B cell (primary cell): ENCODE data around the gene PDLIM1. TPM values are rescaled to one million over a fixed set of nuclear protein-coding genes. Genes with fewer than 3 reads are reported as not detected.

ENCODE experiments used
- ATAC-seq: fragments of 200-7000 bp; cut with Tn5 transposase; one replicate; pipeline ENCODE4 v1.10.0; 2021; ENCODE audit warnings: low read depth, mild to moderate bottlenecking, moderate number of reproducible peaks, moderate library complexity
- CTCF ChIA-PET: fragments of 350-600 bp; sonication (Branson Sonifier 250); formaldehyde crosslinking; loops from one replicate; lab custom pipeline; 2021; ENCODE audit warnings: antibody characterized with exemption, inconsistent platforms; lab: Charles Lee
- POLR2A ChIA-PET: fragments of 350-600 bp; sonication (Branson Sonifier 250); formaldehyde crosslinking; loops from one replicate; lab custom pipeline; 2021; ENCODE audit warnings: antibody characterized with exemption; lab: Charles Lee
- DNase-seq: peaks from one replicate; pipeline ENCODE4 v3.0.0; 2013
- H2AFZ ChIP-seq: 2 replicates; pipeline ENCODE4 v1.6.1; 2012; ENCODE audit warnings: mild to moderate bottlenecking, low read depth, low read length; ENCODE audit not compliant: insufficient read depth, poor library complexity, severe bottlenecking
- H3K27ac ChIP-seq, 2 donors: 1 replicate in 1 of 2; 2 replicates in 1 of 2; pipeline ENCODE4 v1.5.1; 2012 to 2013; ENCODE audit warnings: low read length in 2 of 2, mild to moderate bottlenecking in 2 of 2, moderate library complexity in 1 of 2
- H3K27me3 ChIP-seq, 4 experiments: fragments of 200-600 bp in 1 of 4; sonication (generic) in 1 of 4; replicated peaks in 1 of 4; 1 replicate in 2 of 4; 2 replicates in 2 of 4; pipeline versions ENCODE4 v1.6.1 to v1.7.0; 2013 to 2016; ENCODE audit warnings: low read length in 3 of 4, mild to moderate bottlenecking in 2 of 4, mixed read lengths in 1 of 4, moderate library complexity in 1 of 4; ENCODE audit not compliant: insufficient read depth in 4 of 4, control insufficient read depth in 3 of 4; ENCODE audit errors: control extremely low read depth in 1 of 4
- H3K36me3 ChIP-seq, 2 experiments: replicated peaks in 1 of 2; 1 replicate in 1 of 2; 2 replicates in 1 of 2; pipeline versions ENCODE4 v1.6.1 to v1.7.1; 2013; ENCODE audit warnings: low read length in 1 of 2; ENCODE audit not compliant: insufficient read depth in 2 of 2, control insufficient read depth in 1 of 2; ENCODE audit errors: control extremely low read depth in 1 of 2, extremely low read depth in 1 of 2
- H3K4me1 ChIP-seq, 2 donors: fragments of 200-600 bp in 1 of 2; sonication (generic) in 1 of 2; 1 replicate in 1 of 2; 2 replicates in 1 of 2; pipeline versions ENCODE4 v1.5.1 to v1.6.1; 2013 to 2017; ENCODE audit warnings: low read length in 2 of 2; ENCODE audit not compliant: control insufficient read depth in 2 of 2, insufficient read depth in 2 of 2
- H3K4me2 ChIP-seq: replicated peaks from 2 replicates; pipeline ENCODE3; 2012; ENCODE audit warnings: mild to moderate bottlenecking, low read depth, low read length; ENCODE audit not compliant: poor library complexity, severe bottlenecking
- H3K4me3 ChIP-seq, 5 experiments: fragments of 200-600 bp in 1 of 5; sonication (generic) in 1 of 5; 1 replicate in 3 of 5; 2 replicates in 2 of 5; pipeline versions ENCODE4 v1.5.1 to v1.7.0; 2011 to 2016; ENCODE audit warnings: low read length in 4 of 5, mild to moderate bottlenecking in 4 of 5, low read depth in 2 of 5, control low read depth in 1 of 5, moderate library complexity in 1 of 5; ENCODE audit not compliant: insufficient read depth in 1 of 5; ENCODE audit errors: control extremely low read depth in 1 of 5, extremely low read depth in 1 of 5
- H3K79me2 ChIP-seq: fragments of 200-600 bp; sonication (generic); one replicate; pipeline ENCODE4 v1.6.0; 2016; ENCODE audit warnings: low read length; ENCODE audit not compliant: control insufficient read depth, insufficient read depth
- H3K9ac ChIP-seq: fragments of 200-600 bp; sonication (generic); 2 replicates; pipeline ENCODE4 v1.6.1; 2017; ENCODE audit warnings: mild to moderate bottlenecking, low read length, moderate library complexity
- H3K9me3 ChIP-seq, 3 donors: one replicate each; pipeline versions ENCODE4 v1.6.1 to v1.7.1; 2013; ENCODE audit warnings: low read length in 2 of 3; ENCODE audit not compliant: control insufficient read depth in 2 of 3, insufficient read depth in 1 of 3; ENCODE audit errors: control extremely low read depth in 1 of 3
- H4K20me1 ChIP-seq: 2 replicates; pipeline ENCODE4 v1.6.0; 2012; ENCODE audit warnings: mild to moderate bottlenecking, low read length; ENCODE audit not compliant: insufficient read depth, control insufficient read depth, poor library complexity, severe bottlenecking
- H3K27ac Mint-ChIP-seq: one replicate; pipeline ENCODE4 v1.8.0; 2021; ENCODE audit warnings: mixed read lengths
- H3K27me3 Mint-ChIP-seq: one replicate; pipeline ENCODE4 v1.8.0; 2021; ENCODE audit warnings: mixed read lengths
- H3K4me1 Mint-ChIP-seq: one replicate; pipeline ENCODE4 v1.8.0; 2021; ENCODE audit warnings: mixed read lengths
- H3K4me3 Mint-ChIP-seq: one replicate; pipeline ENCODE4 v1.8.0; 2021; ENCODE audit warnings: mixed read lengths
- H3K9me3 Mint-ChIP-seq: one replicate; pipeline ENCODE4 v1.8.0; 2022; ENCODE audit warnings: mixed read lengths; ENCODE audit not compliant: insufficient read depth
- CTCF ChIP-seq: fragments of 200-600 bp; IDR thresholded peaks from one replicate; pipeline ENCODE4 v1.8.0; 2022; ENCODE audit warnings: antibody characterized with exemption, mild to moderate bottlenecking
- EZH2 ChIP-seq: IDR thresholded peaks from 2 replicates; pipeline ENCODE4 v1.6.1; 2012; ENCODE audit warnings: borderline replicate concordance, low read depth, mild to moderate bottlenecking, moderate library complexity, low read length; ENCODE audit not compliant: insufficient read depth, poor library complexity, severe bottlenecking
- WGBS: methylation state at CpG from one replicate; pipeline ENCODE4 v1.1.5; 2013; ENCODE audit warnings: missing lambda C conversion rate; ENCODE audit not compliant: insufficient coverage; 5-methylcytosine and 5-hydroxymethylcytosine counted together
- intact Hi-C: fragments of 100-400 bp; cut with micrococcal nuclease; formaldehyde crosslinking; loops from one replicate; pipeline ENCODE4 v1.10.0; 2022
- polyA plus RNA-seq: library from polyadenylated mRNA; depleted of rRNA; stranded (reverse); fragments of >200 nt; gene quantifications from 2 replicates; pipeline ENCODE4 v1.2.3, GENCODE V29; 2012
- total RNA-seq, 2 donors: library from RNA; stranded (reverse); fragments of 120-200 nt in 1 of 2; gene quantifications; 1 replicate in 1 of 2; 2 replicates in 1 of 2; pipeline versions ENCODE4 v1.2.3 to v1.2.4, GENCODE V29; 2013 to 2022

PDLIM1 gene
- total and polyA plus RNA-seq, 2 donors (not counting 1 experiment from before 2014, with no cell fraction given): 123 to 135 TPM

GRCh38 chr10:95237376-95238170 is 53.2 kb downstream of the PDLIM1 start:
- no peaks in the 10 kb centered on the region for H3K9me3 ChIP-seq
- H3K9me3 Mint-ChIP-seq: peaks cover 4% of the 10 kb centered on the region
- H3K79me2 ChIP-seq: peaks cover 23% of the 10 kb centered on the region
- H3K27me3 Mint-ChIP-seq: no peaks in the 10 kb centered on the region
- H3K9ac ChIP-seq: no peak overlapping the region
- H3K4me1 ChIP-seq: peaks cover 11 to 13% of the 10 kb centered on the region in 2 donors
- H3K4me1 Mint-ChIP-seq: peaks cover 20% of the 10 kb centered on the region
- H3K4me3 Mint-ChIP-seq: no peak overlapping the region
- ChIA-PET POLR2A (interaction anchor here (0.7 kb wide), 1 partner anchor 136 kb away, joined by 3 read pairs; no protein-coding TSS in a partner anchor), CTCF (interaction anchor here (0.8 to 5.9 kb wide), 3 partner anchors 9 to 126 kb away, joined by 3 to 34 read pairs (median 6); no protein-coding TSS in a partner anchor)
- H3K4me3 ChIP-seq: no peak overlapping the region
- TF ChIP-seq EZH2 (no peak), CTCF (no peak)
- ATAC-seq (no peak), DNase-seq (no peak)
- no peak overlapping the region for H3K4me2 ChIP-seq
- H3K27me3 ChIP-seq: no peaks in the 10 kb centered on the region
- H2AFZ ChIP-seq: no peak overlapping the region
- H3K36me3 ChIP-seq: peaks cover 8 to 75% of the 10 kb centered on the region in 2 experiments
- 92% methylated on average over 7 of the region's 12 CpGs for WGBS
- no peak overlapping the region for H3K27ac ChIP-seq
- peaks cover 2% of the 10 kb centered on the region for H4K20me1 ChIP-seq
- peak overlapping the region; percentile 69 for H3K27ac Mint-ChIP-seq
- intact Hi-C loops: loop anchor here (2.0 kb wide), 1 partner anchor 55 kb away; no protein-coding TSS in a partner anchor
